ENCODE results near the gene PPP1R7.
A peak's percentile ranks its signal among the peaks of the same experiment; 100 is the strongest.

Gene PPP1R7

DNA sequence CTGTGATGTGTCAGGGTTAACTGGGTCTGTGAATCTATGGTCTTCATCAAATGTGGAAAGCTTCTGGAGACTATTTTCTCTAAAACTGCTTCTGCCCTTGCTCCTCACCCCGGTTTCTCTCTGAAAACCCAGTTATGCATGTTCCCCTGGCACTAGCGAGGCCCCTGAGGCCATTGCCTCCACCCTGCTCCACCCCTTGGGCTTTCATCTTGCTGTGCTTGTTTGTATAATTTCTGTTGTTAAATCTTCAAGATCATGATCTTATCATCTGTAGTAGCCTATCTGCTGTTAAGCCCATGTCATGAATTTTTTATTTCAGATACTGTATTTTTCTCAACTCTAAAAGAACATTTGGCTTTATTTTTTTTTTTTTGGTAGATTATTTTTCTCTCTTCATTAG is 23.3 kb downstream of the PPP1R7 start:
- TF ChIP-seq CTCF (IDR thresholded peaks at IDR 0.05; ENCODE audit: borderline replicate concordance, control extremely low read depth, extremely low read depth, insufficient read depth, missing control alignments), result no peak
- in situ Hi-C loops (cut with MboI; ENCODE audit: low sequenced_read_pairs, unreplicated experiment), result no loop called here
- DNase-seq (ENCODE audit: low spot score), result no peak

DNA sequence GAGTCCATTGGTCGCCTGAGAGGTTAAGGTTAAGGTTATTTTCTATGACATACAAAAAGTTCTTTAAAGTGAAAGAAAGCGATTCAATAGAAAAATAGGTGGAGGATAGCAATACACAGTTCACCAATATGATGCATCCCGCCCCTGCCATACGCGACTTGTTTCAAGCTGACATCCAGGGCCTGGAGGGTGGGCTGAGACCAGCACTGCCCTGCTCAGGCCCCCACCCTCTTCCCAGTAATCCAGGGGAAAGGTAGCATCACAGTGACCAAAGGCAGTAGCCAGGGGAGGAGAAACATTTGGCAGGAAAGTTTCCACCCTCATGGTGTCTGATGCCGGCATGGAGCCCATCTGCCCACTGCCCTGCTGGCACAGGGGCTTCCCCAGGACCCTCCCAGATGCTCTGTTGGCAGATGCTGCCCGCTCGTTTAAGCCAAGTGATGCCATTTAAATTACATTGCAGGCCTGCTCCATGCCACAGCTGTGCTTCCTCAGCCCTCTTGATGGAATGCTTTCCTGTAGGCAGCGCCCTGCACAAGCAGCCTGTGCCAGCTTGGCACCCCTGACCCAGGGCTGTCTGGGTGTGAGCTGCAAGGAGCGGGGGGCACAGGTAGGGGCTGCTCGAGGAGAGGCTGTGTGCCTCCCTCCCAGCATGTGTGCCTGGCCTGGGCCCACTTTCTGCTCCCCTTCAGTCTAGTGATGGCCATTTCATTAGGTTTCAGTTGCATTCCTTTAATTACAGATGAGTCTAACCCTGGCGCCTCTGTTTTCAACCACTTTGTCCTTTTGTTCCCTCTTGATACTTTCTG is 27.5 kb downstream of the PPP1R7 start:
- in situ Hi-C loops (cut with MboI; ENCODE audit: low sequenced_read_pairs, unreplicated experiment), result no loop called here
- no peak for DNase-seq (ENCODE audit: low spot score)
- TF ChIP-seq CTCF (IDR thresholded peaks at IDR 0.05; ENCODE audit: borderline replicate concordance, control extremely low read depth, extremely low read depth, insufficient read depth, missing control alignments), result no peak

DNA sequence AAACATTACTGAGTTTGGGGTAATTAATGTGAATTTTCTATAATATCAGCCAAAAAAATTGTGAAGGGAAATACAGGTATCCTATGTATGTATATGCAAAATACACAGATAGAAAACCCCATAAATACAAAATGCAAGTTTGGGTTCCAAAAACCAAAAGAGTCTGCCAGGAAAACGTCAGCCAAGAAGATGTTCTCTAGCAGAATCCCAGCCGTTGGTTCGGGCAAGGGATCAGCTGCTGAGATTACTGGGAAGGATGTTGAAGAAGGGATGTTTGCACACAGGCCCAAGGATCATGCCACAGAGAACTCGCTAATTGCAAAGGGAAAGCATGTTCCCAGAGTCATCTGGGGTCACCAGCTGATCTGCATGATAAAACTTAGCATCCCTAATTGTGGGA is 28.7 kb downstream of the PPP1R7 start:
- no peak for DNase-seq (ENCODE audit: low spot score)
- in situ Hi-C loops (cut with MboI; ENCODE audit: low sequenced_read_pairs, unreplicated experiment), result no loop called here

GRCh38 chr2:241179899-241180298 is 29.6 kb downstream of the PPP1R7 start:
- TF ChIP-seq CTCF (IDR thresholded peaks at IDR 0.05; ENCODE audit: borderline replicate concordance, control extremely low read depth, extremely low read depth, insufficient read depth, missing control alignments), result no peak
- in situ Hi-C loops (cut with MboI; ENCODE audit: low sequenced_read_pairs, unreplicated experiment), result no loop called here
- DNase-seq (ENCODE audit: low spot score), result peak; percentile 75

More for the DNA sequence above, 28.7 kb downstream of the PPP1R7 start:
- TF ChIP-seq CTCF (IDR thresholded peaks at IDR 0.05; ENCODE audit: borderline replicate concordance, control extremely low read depth, extremely low read depth, insufficient read depth, missing control alignments), result no peak

DNA sequence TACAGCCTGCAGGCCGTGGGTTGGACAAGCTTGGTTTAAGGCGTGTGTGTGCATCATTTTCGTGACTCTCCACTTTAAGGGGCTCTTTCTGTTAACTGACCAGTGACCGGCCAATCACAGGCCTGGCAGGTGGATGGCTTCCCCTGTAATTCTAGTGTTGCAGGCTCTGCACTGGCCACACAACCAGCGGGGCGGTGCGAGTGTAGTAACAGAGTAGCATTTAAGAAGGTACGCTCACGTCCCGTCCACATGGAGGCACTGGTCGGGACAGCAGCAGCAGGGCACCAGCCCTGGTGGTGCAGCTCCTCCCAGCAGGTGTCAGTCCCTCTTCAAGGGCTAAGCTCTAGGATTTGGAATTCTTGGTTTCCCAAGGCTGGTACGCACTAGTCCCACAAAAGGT is 30.2 kb downstream of the PPP1R7 start:
- no peak for DNase-seq (ENCODE audit: low spot score)
- in situ Hi-C loops (cut with MboI; ENCODE audit: low sequenced_read_pairs, unreplicated experiment), result no loop called here
- TF ChIP-seq CTCF (IDR thresholded peaks at IDR 0.05; ENCODE audit: borderline replicate concordance, control extremely low read depth, extremely low read depth, insufficient read depth, missing control alignments), result no peak

DNA sequence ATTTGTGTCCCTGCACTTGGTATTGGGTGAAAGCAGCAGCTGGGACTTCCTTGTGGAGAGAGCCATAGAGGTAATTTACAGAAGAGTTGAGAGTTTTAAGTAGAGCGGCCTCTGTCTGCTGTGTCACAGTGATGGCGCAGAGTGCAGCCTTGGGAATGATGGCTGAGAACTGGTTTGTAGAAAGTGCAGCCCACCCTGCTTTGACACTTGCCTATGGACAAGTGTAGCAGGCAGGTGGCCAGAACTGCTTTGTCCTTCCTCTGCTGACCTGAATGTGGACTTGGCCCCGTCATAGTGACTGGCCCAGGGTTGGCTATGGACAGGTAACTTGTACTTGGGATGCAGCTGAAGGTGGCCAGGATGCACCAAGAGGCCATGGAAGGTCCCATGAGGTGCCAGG is 31.9 kb downstream of the PPP1R7 start:
- in situ Hi-C loops (cut with MboI; ENCODE audit: low sequenced_read_pairs, unreplicated experiment), result no loop called here
- TF ChIP-seq CTCF (IDR thresholded peaks at IDR 0.05; ENCODE audit: borderline replicate concordance, control extremely low read depth, extremely low read depth, insufficient read depth, missing control alignments), result no peak

More for the DNA sequence above, 31.9 kb downstream of the PPP1R7 start:
- DNase-seq (ENCODE audit: low spot score), result no peak

Data from GM13976 (cell line).